Neural crest cell (in vitro differentiated cells): ENCODE measurements around the gene TPMT. TPM values are rescaled to one million over a fixed set of nuclear protein-coding genes. Genes with fewer than 3 reads are reported as not detected.

Experiments
- DNase-seq: peaks from one replicate; pipeline ENCODE4 v3.0.0; 2021; ENCODE audit warnings: low read depth, mixed read lengths, low spot score
- H3K27ac Mint-ChIP-seq: one replicate; pipeline ENCODE4 v1.8.0; 2021; ENCODE audit warnings: mild to moderate bottlenecking, mixed read lengths; ENCODE audit not compliant: unreplicated experiment
- H3K27me3 Mint-ChIP-seq: 2 replicates; pipeline ENCODE4 v1.8.0; 2021; ENCODE audit warnings: low read depth, mild to moderate bottlenecking, mixed read lengths
- H3K36me3 Mint-ChIP-seq: 2 replicates; pipeline ENCODE4 v1.8.0; 2021; ENCODE audit warnings: low read depth, mild to moderate bottlenecking, mixed read lengths
- H3K4me1 Mint-ChIP-seq: 2 replicates; pipeline ENCODE4 v1.8.0; 2021; ENCODE audit warnings: mixed read lengths
- H3K4me3 Mint-ChIP-seq: one replicate; pipeline ENCODE4 v1.8.0; 2021; ENCODE audit warnings: mild to moderate bottlenecking, mixed read lengths
- H3K9me3 Mint-ChIP-seq: 2 replicates; pipeline ENCODE4 v1.8.0; 2021; ENCODE audit warnings: mixed read lengths
- CTCF ChIP-seq: fragments of 200-600 bp; sonication (generic); conservative IDR thresholded peaks from 2 replicates; pipeline ENCODE4 v1.5.0; 2021; ENCODE audit warnings: antibody characterized with exemption, mild to moderate bottlenecking
- total RNA-seq: library from RNA; stranded (reverse); gene quantifications from 2 replicates; pipeline ENCODE4 v1.2.1, GENCODE V29; 2021

TPMT gene
- total RNA-seq, 1 donor from 2014 or later: 7.5 TPM

GRCh38 chr6:18078866-18079265, 76.0 kb downstream of the TPMT start:
- DNase-seq: no peak
- Mint-ChIP-seq H3K4me3 (no peak overlapping the region), H3K36me3 (no peaks in the 10 kb centered on the region), H3K4me1 (no peaks in the 10 kb centered on the region), H3K9me3 (peaks cover 4% of the 10 kb centered on the region), H3K27ac (no peak overlapping the region), H3K27me3 (no peaks in the 10 kb centered on the region)
- TF ChIP-seq CTCF: no peak

Other genes with a start within 250 kb of the TPMT start
- gene KIF13A, start 167.4 kb downstream of the TPMT start, total RNA-seq: 34.4 TPM in 2 replicates
- gene NHLRC1, start 32.4 kb downstream of the TPMT start, total RNA-seq: 0.72 and 0.93 TPM in 2 replicates
- 21.5 and 21.6 TPM in 2 replicates for gene KDM1B, start 345 bp upstream of the TPMT start, total RNA-seq
- 207 and 221 TPM in 2 replicates for gene DEK, start 109.5 kb upstream of the TPMT start, total RNA-seq
- gene RNF144B, start 232.3 kb upstream of the TPMT start, total RNA-seq: 0.23 and 0.59 TPM in 2 replicates